Spleen (tissue), 7 donors: ENCODE measurements around the gene KIR2DL4.
"Not testable (repeated sequence)": the region's sequence is repeated elsewhere in the genome, so short reads cannot be mapped to it uniquely, and the experiment has no call there.

Source experiments
- POLR2AphosphoS5 ChIP-seq, 3 donors: sonication (generic); formaldehyde crosslinking; IDR thresholded peaks; one replicate each; pipeline ENCODE4 v1.5.1; 2017; ENCODE audit warnings: antibody characterized with exemption in 3 of 3
- TF ChIP-seq, protein P1 (sequence below), 11 experiments: fragments of 200-600 bp in 7 of 11; fragments of 450-650 bp in 4 of 11; sonication (generic) in 4 of 11; IDR thresholded peaks in 8 of 11; conservative IDR thresholded peaks in 3 of 11; 1 replicate in 7 of 11; 2 replicates in 4 of 11; pipeline versions ENCODE4 v1.4.0 to v1.8.0; 2016 to 2021; ENCODE audit warnings: antibody characterized with exemption in 11 of 11, inconsistent platforms in 4 of 11, mild to moderate bottlenecking in 1 of 11
- donor health status: DM: no; HTN: no; CAD: no; lungs with moderate emphysema.
- donor health status: DM: no; HTN: no; CAD: no.
- donor health status: DM: no; HTN: no; CAD: no.

DNA sequence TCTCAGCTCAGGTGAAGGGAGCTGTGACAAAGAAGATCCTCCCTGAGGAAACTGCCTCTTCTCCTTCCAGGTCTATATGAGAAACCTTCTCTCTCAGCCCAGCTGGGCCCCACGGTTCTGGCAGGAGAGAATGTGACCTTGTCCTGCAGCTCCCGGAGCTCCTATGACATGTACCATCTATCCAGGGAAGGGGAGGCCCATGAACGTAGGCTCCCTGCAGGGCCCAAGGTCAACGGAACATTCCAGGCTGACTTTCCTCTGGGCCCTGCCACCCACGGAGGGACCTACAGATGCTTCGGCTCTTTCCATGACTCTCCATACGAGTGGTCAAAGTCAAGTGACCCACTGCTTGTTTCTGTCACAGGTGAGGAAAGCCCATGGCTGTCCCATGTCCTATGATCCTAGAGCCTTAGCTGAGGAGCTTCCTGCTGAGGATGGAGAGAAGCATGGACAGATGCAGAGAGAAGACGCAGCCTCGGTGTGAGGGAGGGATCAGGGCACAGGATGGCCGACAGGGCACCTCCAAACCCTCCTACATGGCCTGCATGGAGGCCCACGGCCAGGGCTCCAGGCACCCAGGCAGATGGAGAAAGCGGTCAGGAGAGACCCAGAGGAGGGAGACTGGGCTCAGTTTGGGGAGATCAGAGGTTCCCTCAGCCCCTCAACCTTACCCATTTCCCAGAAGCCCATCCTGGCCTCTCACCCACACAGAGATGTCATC, 28.2 kb upstream of the KIR2DL4 start:
- TF ChIP-seq, protein P1, sequence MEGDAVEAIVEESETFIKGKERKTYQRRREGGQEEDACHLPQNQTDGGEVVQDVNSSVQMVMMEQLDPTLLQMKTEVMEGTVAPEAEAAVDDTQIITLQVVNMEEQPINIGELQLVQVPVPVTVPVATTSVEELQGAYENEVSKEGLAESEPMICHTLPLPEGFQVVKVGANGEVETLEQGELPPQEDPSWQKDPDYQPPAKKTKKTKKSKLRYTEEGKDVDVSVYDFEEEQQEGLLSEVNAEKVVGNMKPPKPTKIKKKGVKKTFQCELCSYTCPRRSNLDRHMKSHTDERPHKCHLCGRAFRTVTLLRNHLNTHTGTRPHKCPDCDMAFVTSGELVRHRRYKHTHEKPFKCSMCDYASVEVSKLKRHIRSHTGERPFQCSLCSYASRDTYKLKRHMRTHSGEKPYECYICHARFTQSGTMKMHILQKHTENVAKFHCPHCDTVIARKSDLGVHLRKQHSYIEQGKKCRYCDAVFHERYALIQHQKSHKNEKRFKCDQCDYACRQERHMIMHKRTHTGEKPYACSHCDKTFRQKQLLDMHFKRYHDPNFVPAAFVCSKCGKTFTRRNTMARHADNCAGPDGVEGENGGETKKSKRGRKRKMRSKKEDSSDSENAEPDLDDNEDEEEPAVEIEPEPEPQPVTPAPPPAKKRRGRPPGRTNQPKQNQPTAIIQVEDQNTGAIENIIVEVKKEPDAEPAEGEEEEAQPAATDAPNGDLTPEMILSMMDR (IDR thresholded peaks at IDR 0.05 in 8 of 11, conservative IDR thresholded peaks at IDR 0.05 in 3 of 11), result not testable (repeated sequence)
- TF ChIP-seq POLR2AphosphoS5 (IDR thresholded peaks at IDR 0.05), result not testable (repeated sequence)
